Smooth muscle cell (in vitro differentiated cells): ENCODE measurements around the gene TPST2. TPM values are rescaled to one million over a fixed set of nuclear protein-coding genes. Genes with fewer than 3 reads are reported as not detected.

Experiments
- DNase-seq: peaks from one replicate; lab custom pipeline; 2025; ENCODE audit not compliant: unreplicated experiment; lab: John Stamatoyannopoulos, UW
- H2AFZ ChIP-seq: fragments of 200-600 bp; sonication (generic); 2 replicates; pipeline ENCODE4 v1.6.0; 2016; ENCODE audit warnings: antibody characterized with exemption, low read depth, mild to moderate bottlenecking
- H3F3A ChIP-seq: fragments of 200-600 bp; sonication (generic); 2 replicates; pipeline ENCODE4 v1.6.0; 2017; ENCODE audit warnings: antibody characterized with exemption, low read depth
- H3K27ac ChIP-seq: fragments of 200-600 bp; sonication (generic); 2 replicates; pipeline ENCODE4 v1.5.1; 2016; ENCODE audit warnings: low read depth, mild to moderate bottlenecking
- H3K27me3 ChIP-seq: fragments of 200-600 bp; sonication (generic); 2 replicates; pipeline ENCODE4 v1.6.1; 2016; ENCODE audit warnings: low read depth, mild to moderate bottlenecking
- H3K36me3 ChIP-seq: fragments of 200-600 bp; sonication (generic); 2 replicates; pipeline ENCODE4 v1.5.1; 2016; ENCODE audit warnings: low read depth
- H3K4me1 ChIP-seq: fragments of 200-600 bp; sonication (generic); 2 replicates; pipeline ENCODE4 v1.5.1; 2016; ENCODE audit warnings: low read depth
- H3K4me2 ChIP-seq: fragments of 200-600 bp; sonication (generic); 2 replicates; pipeline ENCODE4 v1.6.0; 2016; ENCODE audit warnings: mild to moderate bottlenecking
- H3K4me3 ChIP-seq: fragments of 200-600 bp; sonication (generic); 2 replicates; pipeline ENCODE4 v1.5.1; 2016; ENCODE audit warnings: mild to moderate bottlenecking
- H3K79me2 ChIP-seq: fragments of 200-600 bp; sonication (generic); 2 replicates; pipeline ENCODE4 v1.6.0; 2016; ENCODE audit warnings: low read depth, mild to moderate bottlenecking
- H3K9ac ChIP-seq: fragments of 200-600 bp; sonication (generic); 2 replicates; pipeline ENCODE4 v1.6.0; 2016; ENCODE audit warnings: low read depth
- H3K9me3 ChIP-seq: fragments of 200-600 bp; sonication (generic); replicated peaks from 2 replicates; pipeline ENCODE4 v1.5.1; 2016; ENCODE audit warnings: low read depth
- H4K20me1 ChIP-seq: fragments of 200-600 bp; sonication (generic); 2 replicates; pipeline ENCODE4 v1.6.0; 2016; ENCODE audit warnings: low read depth
- CTCF ChIP-seq: fragments of 200-600 bp; sonication (generic); IDR thresholded peaks from 2 replicates; pipeline ENCODE4 v1.5.1; 2017; ENCODE audit warnings: borderline replicate concordance, mild to moderate bottlenecking, antibody characterized with exemption; ENCODE audit not compliant: insufficient read depth, poor library complexity, severe bottlenecking
- WGBS: methylation state at CpG from one replicate; pipeline ENCODE4 v1.1.7; 2016; ENCODE audit warnings: low lambda C conversion rate; 5-methylcytosine and 5-hydroxymethylcytosine counted together
- polyA plus RNA-seq: library from polyadenylated mRNA; unstranded; fragments of >200 nt; fragmentation: Nextera tagmentation; extraction: Ambion mirVana; gene quantifications from 2 replicates; pipeline ENCODE4 v1.2.1, GENCODE V29; 2016
- total RNA-seq: library from RNA; depleted of rRNA; stranded (reverse); fragments of >200 nt; gene quantifications from 2 replicates; pipeline ENCODE4 v1.2.3, GENCODE V29; 2014

Gene TPST2
- total and polyA plus RNA-seq, 2 experiments from 2014 or later: 44.1 to 48.5 TPM

GRCh38 chr22:26536056-26536761 lies 53.7 kb downstream of the TPST2 start:
- Histone ChIP-seq H3K27me3 (no peaks in the 10 kb centered on the region), H3K36me3 (peaks cover 3% of the 10 kb centered on the region), H2AFZ (no peak overlapping the region), H3K79me2 (no peaks in the 10 kb centered on the region), H3K4me2 (no peak overlapping the region), H3K4me3 (no peak overlapping the region), H3K9me3 (no peaks in the 10 kb centered on the region), H3K27ac (no peak overlapping the region), H4K20me1 (peaks cover 9% of the 10 kb centered on the region), H3F3A (no peaks in the 10 kb centered on the region), H3K4me1 (no peaks in the 10 kb centered on the region), H3K9ac (no peak overlapping the region)
- WGBS: over 99% methylated on average over 11 of the region's 12 CpGs
- TF ChIP-seq CTCF: no peak
- no peak for DNase-seq

GRCh38 chr22:26535603-26535908 lies 54.4 kb downstream of the TPST2 start:
- no peak overlapping the region for H3K4me3 ChIP-seq

GRCh38 chr22:26534874-26535602 lies 54.9 kb downstream of the TPST2 start:
- Histone ChIP-seq H3K4me2 (no peak overlapping the region), H4K20me1 (peaks cover 9% of the 10 kb centered on the region), H3K27ac (no peak overlapping the region), H3K27me3 (no peaks in the 10 kb centered on the region), H2AFZ (no peak overlapping the region), H3K4me3 (no peak overlapping the region), H3K79me2 (no peaks in the 10 kb centered on the region), H3K36me3 (peaks cover 4% of the 10 kb centered on the region), H3K9ac (no peak overlapping the region), H3K9me3 (no peaks in the 10 kb centered on the region), H3K4me1 (no peaks in the 10 kb centered on the region), H3F3A (no peaks in the 10 kb centered on the region)
- WGBS: 87% methylated on average over 13 of the region's 13 CpGs
- TF ChIP-seq CTCF: no peak
- DNase-seq: no peak

More at GRCh38 chr22:26535603-26535908, 54.4 kb downstream of the TPST2 start:
- H3K36me3 ChIP-seq: peaks cover 4% of the 10 kb centered on the region
- no peaks in the 10 kb centered on the region for H3K27me3 ChIP-seq
- peaks cover 9% of the 10 kb centered on the region for H4K20me1 ChIP-seq
- WGBS: 98% methylated on average over 3 of the region's 3 CpGs
- DNase-seq: no peak
- H3F3A ChIP-seq: no peaks in the 10 kb centered on the region
- H2AFZ ChIP-seq: no peak overlapping the region
- H3K9ac ChIP-seq: no peak overlapping the region
- H3K79me2 ChIP-seq: no peaks in the 10 kb centered on the region
- no peak overlapping the region for H3K27ac ChIP-seq
- TF ChIP-seq CTCF: no peak
- H3K9me3 ChIP-seq: no peaks in the 10 kb centered on the region
- H3K4me2 ChIP-seq: no peak overlapping the region
- no peaks in the 10 kb centered on the region for H3K4me1 ChIP-seq
